OCI-LY3 (cell line): ENCODE results near the gene PLEKHA7.

ENCODE experiments used
- H2AFZ ChIP-seq: fragments of 200-600, 300-600 bp; shearing (Covaris generic); 2 replicates; pipeline ENCODE4 v1.6.0; 2014; ENCODE audit warnings: antibody characterized with exemption, low read depth, low read length
- H3K27ac ChIP-seq: fragments of 200-600, 300-600 bp; sonication (generic); 2 replicates; pipeline ENCODE4 v1.5.1; 2014; ENCODE audit warnings: mild to moderate bottlenecking, low read length, moderate library complexity, mixed read lengths
- H3K27me3 ChIP-seq: fragments of 200-600, 300-600 bp; sonication (generic); 2 replicates; pipeline ENCODE4 v1.6.1; 2014; ENCODE audit warnings: low read depth, low read length, mixed read lengths
- H3K36me3 ChIP-seq: fragments of 200-600, 300-600 bp; sonication (generic); replicated peaks from 2 replicates; pipeline ENCODE3; 2014; ENCODE audit warnings: low read depth, low read length, mixed read lengths
- H3K4me1 ChIP-seq: fragments of 300-600, 200-600 bp; sonication (generic); 2 replicates; pipeline ENCODE4 v1.6.1; 2014; ENCODE audit warnings: low read length, mixed read lengths
- H3K4me2 ChIP-seq: fragments of 200-600, 300-600 bp; sonication (generic); 2 replicates; pipeline ENCODE4 v1.6.1; 2014; ENCODE audit warnings: low read length, mixed read lengths
- H3K4me3 ChIP-seq: fragments of 300-600, 200-600 bp; sonication (generic); 2 replicates; pipeline ENCODE4 v1.5.1; 2014; ENCODE audit warnings: antibody characterized with exemption, mild to moderate bottlenecking, low read length, moderate library complexity
- H3K79me2 ChIP-seq: fragments of 300-600, 200-600 bp; shearing (Covaris generic); 2 replicates; pipeline ENCODE4 v1.6.1; 2014; ENCODE audit warnings: mild to moderate bottlenecking, low read length, mixed read lengths
- H3K9ac ChIP-seq: fragments of 300-600, 200-600 bp; shearing (Covaris generic); 2 replicates; pipeline ENCODE4 v1.6.0; 2014; ENCODE audit warnings: mild to moderate bottlenecking, low read length, moderate library complexity
- H3K9me3 ChIP-seq: fragments of 200-600, 300-600 bp; shearing (Covaris generic); 2 replicates; pipeline ENCODE4 v1.6.1; 2014; ENCODE audit warnings: low read length, mixed read lengths; ENCODE audit not compliant: insufficient read depth
- H4K20me1 ChIP-seq: fragments of 200-600, 300-600 bp; sonication (generic); 2 replicates; pipeline ENCODE4 v1.6.1; 2016; ENCODE audit warnings: low read length, mixed read lengths; ENCODE audit not compliant: insufficient read depth
- EZH2phosphoT487 ChIP-seq: fragments of 200-600 bp; shearing (Covaris generic); IDR thresholded peaks from 2 replicates; pipeline ENCODE4 v1.6.1; 2018; ENCODE audit warnings: antibody characterized with exemption, mixed run types, low read depth
- TF ChIP-seq, protein P1 (sequence below): fragments of 200-600, 300-600 bp; sonication (generic); IDR thresholded peaks from 2 replicates; pipeline ENCODE4 v1.5.1; 2014; ENCODE audit warnings: antibody characterized with exemption, low read length, low read depth

Gene PLEKHA7

DNA sequence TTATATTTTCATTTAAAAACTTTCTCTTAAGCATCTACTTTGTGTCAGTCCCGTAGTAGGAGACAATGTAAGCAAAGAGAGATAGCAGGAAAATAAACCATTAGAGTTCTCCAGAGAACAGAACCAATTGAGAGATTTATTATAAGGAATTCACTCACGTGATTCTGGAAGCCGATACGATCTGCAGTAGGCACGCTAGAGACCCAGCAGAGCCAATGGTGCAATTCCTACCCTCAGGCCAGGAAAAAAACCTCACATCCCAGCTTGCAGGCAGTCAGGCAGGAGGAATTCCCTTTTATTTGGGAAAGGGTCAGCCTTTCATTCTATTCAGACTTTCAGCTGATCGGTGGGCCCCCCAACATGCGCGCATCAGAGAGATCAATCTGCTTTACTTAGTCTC lies 7.3 kb upstream of the PLEKHA7 start:
- no peak overlapping the region for H3K27ac ChIP-seq
- no peak for TF ChIP-seq EZH2phosphoT487
- TF ChIP-seq, protein P1, sequence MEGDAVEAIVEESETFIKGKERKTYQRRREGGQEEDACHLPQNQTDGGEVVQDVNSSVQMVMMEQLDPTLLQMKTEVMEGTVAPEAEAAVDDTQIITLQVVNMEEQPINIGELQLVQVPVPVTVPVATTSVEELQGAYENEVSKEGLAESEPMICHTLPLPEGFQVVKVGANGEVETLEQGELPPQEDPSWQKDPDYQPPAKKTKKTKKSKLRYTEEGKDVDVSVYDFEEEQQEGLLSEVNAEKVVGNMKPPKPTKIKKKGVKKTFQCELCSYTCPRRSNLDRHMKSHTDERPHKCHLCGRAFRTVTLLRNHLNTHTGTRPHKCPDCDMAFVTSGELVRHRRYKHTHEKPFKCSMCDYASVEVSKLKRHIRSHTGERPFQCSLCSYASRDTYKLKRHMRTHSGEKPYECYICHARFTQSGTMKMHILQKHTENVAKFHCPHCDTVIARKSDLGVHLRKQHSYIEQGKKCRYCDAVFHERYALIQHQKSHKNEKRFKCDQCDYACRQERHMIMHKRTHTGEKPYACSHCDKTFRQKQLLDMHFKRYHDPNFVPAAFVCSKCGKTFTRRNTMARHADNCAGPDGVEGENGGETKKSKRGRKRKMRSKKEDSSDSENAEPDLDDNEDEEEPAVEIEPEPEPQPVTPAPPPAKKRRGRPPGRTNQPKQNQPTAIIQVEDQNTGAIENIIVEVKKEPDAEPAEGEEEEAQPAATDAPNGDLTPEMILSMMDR: no peak
- H2AFZ ChIP-seq: no peak overlapping the region
- no peaks in the 10 kb centered on the region for H3K79me2 ChIP-seq
- H3K4me3 ChIP-seq: no peak overlapping the region
- H3K4me2 ChIP-seq: no peak overlapping the region
- H3K36me3 ChIP-seq: no peaks in the 10 kb centered on the region
- no peaks in the 10 kb centered on the region for H3K4me1 ChIP-seq
- no peaks in the 10 kb centered on the region for H3K9me3 ChIP-seq
- no peaks in the 10 kb centered on the region for H3K27me3 ChIP-seq
- H3K9ac ChIP-seq: no peak overlapping the region
- no peaks in the 10 kb centered on the region for H4K20me1 ChIP-seq

DNA sequence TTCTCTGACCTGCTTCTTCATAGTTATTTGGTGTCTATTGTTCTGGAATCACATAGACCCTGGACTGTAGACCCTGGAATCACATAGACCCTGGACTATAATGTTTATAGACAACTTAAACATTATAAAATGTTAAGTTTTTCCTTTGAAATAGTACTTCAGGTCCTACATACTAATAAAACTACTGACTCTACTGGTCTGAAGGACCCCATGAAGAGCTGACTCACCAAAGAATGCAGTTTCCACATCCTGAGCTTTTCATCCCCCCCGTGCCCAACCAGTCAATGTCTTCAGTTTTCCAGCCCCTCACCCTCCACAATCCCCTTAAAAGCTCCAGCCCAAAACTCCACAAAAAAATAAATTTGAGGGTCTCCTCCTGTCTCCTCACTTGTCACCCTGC lies 6.6 kb upstream of the PLEKHA7 start:
- no peak overlapping the region for H3K4me3 ChIP-seq
- no peaks in the 10 kb centered on the region for H3K36me3 ChIP-seq
- H3K79me2 ChIP-seq: no peaks in the 10 kb centered on the region
- TF ChIP-seq, protein P1: no peak
- TF ChIP-seq EZH2phosphoT487: no peak
- H3K27me3 ChIP-seq: peaks cover 4% of the 10 kb centered on the region; the same call in 1 of the 2 replicates
- H3K27ac ChIP-seq: no peak overlapping the region
- no peaks in the 10 kb centered on the region for H4K20me1 ChIP-seq
- no peaks in the 10 kb centered on the region for H3K4me1 ChIP-seq
- no peak overlapping the region for H2AFZ ChIP-seq
- H3K9ac ChIP-seq: no peak overlapping the region
- H3K4me2 ChIP-seq: no peak overlapping the region
- no peaks in the 10 kb centered on the region for H3K9me3 ChIP-seq

DNA sequence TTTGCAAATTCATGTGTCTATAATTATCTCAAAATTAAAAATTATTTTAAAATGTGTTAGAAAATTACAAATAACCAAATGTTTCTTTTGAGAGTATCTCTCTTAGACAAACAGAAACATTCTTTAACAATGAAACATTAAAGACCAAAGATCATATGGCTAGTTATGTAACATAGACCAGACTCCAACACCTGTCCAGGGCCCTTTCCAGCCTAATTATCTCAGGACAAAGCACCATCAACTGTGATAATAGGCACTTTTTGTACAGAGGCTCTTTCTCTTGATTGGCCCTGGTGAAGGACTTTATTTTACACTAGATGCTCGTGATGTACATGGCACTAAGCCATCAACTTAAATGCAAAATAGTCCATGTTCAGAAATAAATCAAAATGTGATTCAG lies 5.0 kb upstream of the PLEKHA7 start:
- Histone ChIP-seq H3K79me2 (no peaks in the 10 kb centered on the region), H3K9ac (no peak overlapping the region), H3K36me3 (no peaks in the 10 kb centered on the region), H4K20me1 (no peaks in the 10 kb centered on the region), H3K4me1 (no peaks in the 10 kb centered on the region), H3K4me2 (no peak overlapping the region), H2AFZ (no peak overlapping the region), H3K9me3 (no peaks in the 10 kb centered on the region), H3K27me3 (peaks cover 13% of the 10 kb centered on the region), H3K4me3 (no peak overlapping the region), H3K27ac (no peak overlapping the region)
- TF ChIP-seq, protein P1: no peak
- no peak for TF ChIP-seq EZH2phosphoT487

GRCh38 chr11:17015627-17016126 lies 1.5 kb upstream of the PLEKHA7 start:
- Histone ChIP-seq H3K4me1 (no peaks in the 10 kb centered on the region), H3K27me3 (peaks cover 25% of the 10 kb centered on the region), H3K9ac (no peak overlapping the region), H3K27ac (no peak overlapping the region), H2AFZ (no peak overlapping the region), H3K79me2 (no peaks in the 10 kb centered on the region), H4K20me1 (no peaks in the 10 kb centered on the region), H3K4me2 (no peak overlapping the region), H3K9me3 (no peaks in the 10 kb centered on the region), H3K4me3 (no peak overlapping the region), H3K36me3 (no peaks in the 10 kb centered on the region)
- TF ChIP-seq, protein P1: no peak
- TF ChIP-seq EZH2phosphoT487: no peak
